B cell (primary cell): ENCODE data around the gene SSPN. TPM values are rescaled to one million over a fixed set of nuclear protein-coding genes. Genes with fewer than 3 reads are reported as not detected.

Experiments
- ATAC-seq: fragments of 200-7000 bp; cut with Tn5 transposase; one replicate; pipeline ENCODE4 v1.10.0; 2021; ENCODE audit warnings: low read depth, mild to moderate bottlenecking, moderate number of reproducible peaks, moderate library complexity
- CTCF ChIA-PET: fragments of 350-600 bp; sonication (Branson Sonifier 250); formaldehyde crosslinking; loops from one replicate; lab custom pipeline; 2021; ENCODE audit warnings: antibody characterized with exemption, inconsistent platforms; lab: Charles Lee
- POLR2A ChIA-PET: fragments of 350-600 bp; sonication (Branson Sonifier 250); formaldehyde crosslinking; loops from one replicate; lab custom pipeline; 2021; ENCODE audit warnings: antibody characterized with exemption; lab: Charles Lee
- DNase-seq: peaks from one replicate; pipeline ENCODE4 v3.0.0; 2013
- H2AFZ ChIP-seq: 2 replicates; pipeline ENCODE4 v1.6.1; 2012; ENCODE audit warnings: mild to moderate bottlenecking, low read depth, low read length; ENCODE audit not compliant: insufficient read depth, poor library complexity, severe bottlenecking
- H3K27ac ChIP-seq, 2 donors: 1 replicate in 1 of 2; 2 replicates in 1 of 2; pipeline ENCODE4 v1.5.1; 2012 to 2013; ENCODE audit warnings: low read length in 2 of 2, mild to moderate bottlenecking in 2 of 2, moderate library complexity in 1 of 2
- H3K27me3 ChIP-seq, 4 experiments: fragments of 200-600 bp in 1 of 4; sonication (generic) in 1 of 4; replicated peaks in 1 of 4; 1 replicate in 2 of 4; 2 replicates in 2 of 4; pipeline versions ENCODE4 v1.6.1 to v1.7.0; 2013 to 2016; ENCODE audit warnings: low read length in 3 of 4, mild to moderate bottlenecking in 2 of 4, mixed read lengths in 1 of 4, moderate library complexity in 1 of 4; ENCODE audit not compliant: insufficient read depth in 4 of 4, control insufficient read depth in 3 of 4; ENCODE audit errors: control extremely low read depth in 1 of 4
- H3K36me3 ChIP-seq, 2 experiments: replicated peaks in 1 of 2; 1 replicate in 1 of 2; 2 replicates in 1 of 2; pipeline versions ENCODE4 v1.6.1 to v1.7.1; 2013; ENCODE audit warnings: low read length in 1 of 2; ENCODE audit not compliant: insufficient read depth in 2 of 2, control insufficient read depth in 1 of 2; ENCODE audit errors: control extremely low read depth in 1 of 2, extremely low read depth in 1 of 2
- H3K4me1 ChIP-seq, 2 donors: fragments of 200-600 bp in 1 of 2; sonication (generic) in 1 of 2; 1 replicate in 1 of 2; 2 replicates in 1 of 2; pipeline versions ENCODE4 v1.5.1 to v1.6.1; 2013 to 2017; ENCODE audit warnings: low read length in 2 of 2; ENCODE audit not compliant: control insufficient read depth in 2 of 2, insufficient read depth in 2 of 2
- H3K4me2 ChIP-seq: replicated peaks from 2 replicates; pipeline ENCODE3; 2012; ENCODE audit warnings: mild to moderate bottlenecking, low read depth, low read length; ENCODE audit not compliant: poor library complexity, severe bottlenecking
- H3K4me3 ChIP-seq, 5 experiments: fragments of 200-600 bp in 1 of 5; sonication (generic) in 1 of 5; 1 replicate in 3 of 5; 2 replicates in 2 of 5; pipeline versions ENCODE4 v1.5.1 to v1.7.0; 2011 to 2016; ENCODE audit warnings: low read length in 4 of 5, mild to moderate bottlenecking in 4 of 5, low read depth in 2 of 5, control low read depth in 1 of 5, moderate library complexity in 1 of 5; ENCODE audit not compliant: insufficient read depth in 1 of 5; ENCODE audit errors: control extremely low read depth in 1 of 5, extremely low read depth in 1 of 5
- H3K79me2 ChIP-seq: fragments of 200-600 bp; sonication (generic); one replicate; pipeline ENCODE4 v1.6.0; 2016; ENCODE audit warnings: low read length; ENCODE audit not compliant: control insufficient read depth, insufficient read depth
- H3K9ac ChIP-seq: fragments of 200-600 bp; sonication (generic); 2 replicates; pipeline ENCODE4 v1.6.1; 2017; ENCODE audit warnings: mild to moderate bottlenecking, low read length, moderate library complexity
- H3K9me3 ChIP-seq, 3 donors: one replicate each; pipeline versions ENCODE4 v1.6.1 to v1.7.1; 2013; ENCODE audit warnings: low read length in 2 of 3; ENCODE audit not compliant: control insufficient read depth in 2 of 3, insufficient read depth in 1 of 3; ENCODE audit errors: control extremely low read depth in 1 of 3
- H4K20me1 ChIP-seq: 2 replicates; pipeline ENCODE4 v1.6.0; 2012; ENCODE audit warnings: mild to moderate bottlenecking, low read length; ENCODE audit not compliant: insufficient read depth, control insufficient read depth, poor library complexity, severe bottlenecking
- H3K27ac Mint-ChIP-seq: one replicate; pipeline ENCODE4 v1.8.0; 2021; ENCODE audit warnings: mixed read lengths
- H3K27me3 Mint-ChIP-seq: one replicate; pipeline ENCODE4 v1.8.0; 2021; ENCODE audit warnings: mixed read lengths
- H3K4me1 Mint-ChIP-seq: one replicate; pipeline ENCODE4 v1.8.0; 2021; ENCODE audit warnings: mixed read lengths
- H3K4me3 Mint-ChIP-seq: one replicate; pipeline ENCODE4 v1.8.0; 2021; ENCODE audit warnings: mixed read lengths
- H3K9me3 Mint-ChIP-seq: one replicate; pipeline ENCODE4 v1.8.0; 2022; ENCODE audit warnings: mixed read lengths; ENCODE audit not compliant: insufficient read depth
- CTCF ChIP-seq: fragments of 200-600 bp; IDR thresholded peaks from one replicate; pipeline ENCODE4 v1.8.0; 2022; ENCODE audit warnings: antibody characterized with exemption, mild to moderate bottlenecking
- EZH2 ChIP-seq: IDR thresholded peaks from 2 replicates; pipeline ENCODE4 v1.6.1; 2012; ENCODE audit warnings: borderline replicate concordance, low read depth, mild to moderate bottlenecking, moderate library complexity, low read length; ENCODE audit not compliant: insufficient read depth, poor library complexity, severe bottlenecking
- WGBS: methylation state at CpG from one replicate; pipeline ENCODE4 v1.1.5; 2013; ENCODE audit warnings: missing lambda C conversion rate; ENCODE audit not compliant: insufficient coverage; 5-methylcytosine and 5-hydroxymethylcytosine counted together
- intact Hi-C: fragments of 100-400 bp; cut with micrococcal nuclease; formaldehyde crosslinking; loops from one replicate; pipeline ENCODE4 v1.10.0; 2022
- polyA plus RNA-seq: library from polyadenylated mRNA; depleted of rRNA; stranded (reverse); fragments of >200 nt; gene quantifications from 2 replicates; pipeline ENCODE4 v1.2.3, GENCODE V29; 2012
- total RNA-seq, 2 donors: library from RNA; stranded (reverse); fragments of 120-200 nt in 1 of 2; gene quantifications; 1 replicate in 1 of 2; 2 replicates in 1 of 2; pipeline versions ENCODE4 v1.2.3 to v1.2.4, GENCODE V29; 2013 to 2022

SSPN gene
- total and polyA plus RNA-seq, 2 donors (not counting 1 experiment from before 2014, with no cell fraction given), result 18.3 to 19.6 TPM

GRCh38 chr12:26278666-26279065 is 83.3 kb downstream of the SSPN start:
- DNase-seq, result no peak
- intact Hi-C loops, result no loop called here
- no peak overlapping the region for H2AFZ ChIP-seq
- no peak overlapping the region for H3K4me3 ChIP-seq
- Mint-ChIP-seq H3K4me3 (no peak overlapping the region), H3K27me3 (no peaks in the 10 kb centered on the region), H3K4me1 (peaks cover 31% of the 10 kb centered on the region), H3K9me3 (no peaks in the 10 kb centered on the region), H3K27ac (no peak overlapping the region)
- H3K4me2 ChIP-seq, result no peak overlapping the region
- TF ChIP-seq EZH2 (no peak), CTCF (no peak)
- POLR2A ChIA-PET, result no interaction called here
- H3K36me3 ChIP-seq, result no peaks in the 10 kb centered on the region
- CTCF ChIA-PET, result no interaction called here
- no peak overlapping the region for H3K27ac ChIP-seq
- H3K9ac ChIP-seq, result no peak overlapping the region
- no peaks in the 10 kb centered on the region for H4K20me1 ChIP-seq
- no peaks in the 10 kb centered on the region for H3K9me3 ChIP-seq
- no peaks in the 10 kb centered on the region for H3K79me2 ChIP-seq
- H3K4me1 ChIP-seq, result peaks cover 16 to 25% of the 10 kb centered on the region in 2 donors
- no peaks in the 10 kb centered on the region for H3K27me3 ChIP-seq
- ATAC-seq, result no peak
- WGBS, result 88% methylated on average over 3 of the region's 5 CpGs

- intact Hi-C loops, result no loop called here
These were observed 83.7 kb downstream of the SSPN start for GRCh38 chr12:26279091-26279490.

More at GRCh38 chr12:26279091-26279490, 83.7 kb downstream of the SSPN start:
- TF ChIP-seq CTCF, result no peak
- H3K27me3 Mint-ChIP-seq, result no peaks in the 10 kb centered on the region
- ChIA-PET CTCF (no interaction called here), POLR2A (no interaction called here)
- H3K4me3 Mint-ChIP-seq, result no peak overlapping the region
- no peak overlapping the region for H3K9ac ChIP-seq
- H3K27ac ChIP-seq, result no peak overlapping the region
- no peak overlapping the region for H2AFZ ChIP-seq
- no peaks in the 10 kb centered on the region for H3K27me3 ChIP-seq
- H3K36me3 ChIP-seq, result no peaks in the 10 kb centered on the region
- DNase-seq, result no peak
- H4K20me1 ChIP-seq, result no peaks in the 10 kb centered on the region
- no peak overlapping the region for H3K27ac Mint-ChIP-seq
- ATAC-seq, result no peak
- H3K9me3 ChIP-seq, result no peaks in the 10 kb centered on the region
- no peaks in the 10 kb centered on the region for H3K79me2 ChIP-seq
- no peak overlapping the region for H3K4me2 ChIP-seq
- H3K9me3 Mint-ChIP-seq, result no peaks in the 10 kb centered on the region
- peaks cover 30% of the 10 kb centered on the region for H3K4me1 Mint-ChIP-seq
- no peak overlapping the region for H3K4me3 ChIP-seq
- H3K4me1 ChIP-seq, result peaks cover 16 to 24% of the 10 kb centered on the region in 2 donors
